A549 (cell line): ENCODE measurements around the gene IP6K3.

ENCODE experiments used
- BHLHE40 ChIP-seq: IDR thresholded peaks from 2 replicates; pipeline ENCODE4 v1.6.1; 2012; ENCODE audit warnings: low read depth, low read length, inconsistent platforms
- CTCF ChIP-seq: fragments of >200 bp; sonication (Bioruptor Twin); formaldehyde crosslinking; IDR thresholded peaks from 3 replicates; pipeline ENCODE4 v1.5.1; 2016
- EHMT2 ChIP-seq: fragments of 200-600 bp; sonication (generic); IDR thresholded peaks from 2 replicates; pipeline ENCODE4 v1.6.1; 2016; ENCODE audit warnings: antibody characterized with exemption, low read depth, mild to moderate bottlenecking, moderate library complexity
- EP300 ChIP-seq, 2 experiments: fragments of >200 bp; sonication (Bioruptor Twin); formaldehyde crosslinking; IDR thresholded peaks; 2 replicates in 1 of 2; 3 replicates in 1 of 2; pipeline ENCODE4 v1.6.1; 2016 to 2017
- PHF8 ChIP-seq: fragments of 200-600 bp; sonication (generic); IDR thresholded peaks from 2 replicates; pipeline ENCODE4 v1.6.1; 2016; ENCODE audit warnings: low read depth, mild to moderate bottlenecking, antibody characterized with exemption, moderate library complexity, borderline replicate concordance
- RAD21 ChIP-seq, 2 experiments: fragments of >200 bp in 1 of 2; sonication (Bioruptor Twin) in 1 of 2; formaldehyde crosslinking in 1 of 2; IDR thresholded peaks in 1 of 2; conservative IDR thresholded peaks in 1 of 2; 2 replicates in 1 of 2; 3 replicates in 1 of 2; pipeline ENCODE4 v1.6.1; 2012 to 2018; ENCODE audit warnings: inconsistent platforms in 1 of 2
- TP53 ChIP-seq: fragments of 250-450 bp; sonication (Bioruptor Pico); IDR thresholded peaks from 2 replicates; pipeline ENCODE4 v1.5.0; 2021; ENCODE audit warnings: mild to moderate bottlenecking, moderate library complexity

GRCh38 chr6:33757906-33758305 is 11.2 kb upstream of the IP6K3 start:
- TF ChIP-seq CTCF = no peak
- no peak for TF ChIP-seq PHF8
- TF ChIP-seq BHLHE40 = no peak
- no peak for TF ChIP-seq RAD21 (conservative IDR thresholded peaks at IDR 0.05 in 1 of 2, IDR thresholded peaks at IDR 0.05 in 1 of 2)
- no peak for TF ChIP-seq TP53 (CRISPR knock-in tag)
- TF ChIP-seq EP300 (IDR thresholded peaks at IDR 0.05) = no peak
- TF ChIP-seq EHMT2 = no peak
